BJ (cell line): ENCODE results near the gene CGB2. TPM values are rescaled to one million over a fixed set of nuclear protein-coding genes. Genes with fewer than 3 reads are reported as not detected.

Experiments used
- CTCF ChIA-PET: fragments of 350-600 bp; formaldehyde crosslinking; extraction: SDS; loops from one replicate; lab custom pipeline; 2021; ENCODE audit warnings: antibody characterized with exemption, inconsistent platforms; lab: Yijun Ruan, JAX
- POLR2A ChIA-PET: fragments of 300-600 bp; sonication (Branson Sonifier 250); formaldehyde crosslinking; extraction: SDS; loops from one replicate; lab custom pipeline; 2021; ENCODE audit warnings: antibody characterized with exemption; lab: Charles Lee
- DNase-seq: peaks from one replicate; pipeline ENCODE4 v3.0.0-alpha.2; 2011; ENCODE audit warnings: low read depth
- H3K27me3 ChIP-seq: 2 replicates; pipeline ENCODE4 v1.6.0; 2011; ENCODE audit warnings: low read length; ENCODE audit not compliant: control insufficient read depth, insufficient read depth
- H3K36me3 ChIP-seq: 2 replicates; pipeline ENCODE4 v1.5.1; 2011; ENCODE audit warnings: low read length; ENCODE audit not compliant: control insufficient read depth, insufficient read depth
- H3K4me3 ChIP-seq: 2 replicates; pipeline ENCODE4 v1.5.1; 2011; ENCODE audit warnings: low read depth, mild to moderate bottlenecking, control low read depth, low read length
- CTCF ChIP-seq: IDR thresholded peaks from 2 replicates; pipeline ENCODE4 v1.5.1; 2011; ENCODE audit warnings: low read depth, mild to moderate bottlenecking, control low read depth, inconsistent platforms, low read length, moderate library complexity; ENCODE audit not compliant: insufficient read depth
- polyA plus RNA-seq: library from polyadenylated mRNA; depleted of rRNA; stranded (reverse); fragments of >200 nt; gene quantifications from 2 replicates; pipeline ENCODE4 v1.2.3, GENCODE V29; 2011

CGB2 gene
- polyA plus RNA-seq, 1 experiment = not detected

DNA sequence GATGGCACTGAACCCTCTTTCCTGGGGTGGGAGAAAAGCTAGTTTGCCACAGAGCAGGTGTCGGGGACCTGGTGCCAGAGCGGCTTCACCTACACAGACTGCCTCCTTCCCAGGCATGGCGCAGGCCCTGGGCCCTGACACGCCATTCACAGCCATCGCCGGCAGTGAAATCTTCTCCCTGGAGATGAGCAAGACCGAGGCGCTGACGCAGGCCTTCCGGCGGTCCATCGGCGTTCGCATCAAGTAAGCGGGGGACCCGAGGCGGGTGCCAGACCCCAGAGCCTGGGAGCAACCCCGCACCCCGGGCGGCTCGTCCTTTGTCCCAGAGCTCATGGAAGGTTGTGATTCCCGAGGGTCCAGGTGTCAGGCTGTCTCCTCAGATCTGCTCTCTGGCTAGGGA lies 24.8 kb upstream of the CGB2 start:
- CTCF ChIA-PET = interaction anchor here (3.7 to 3.8 kb wide), 2 partner anchors 9 to 11 kb away, joined by 14 to 15 read pairs; no protein-coding TSS in a partner anchor
- DNase-seq = no peak
- POLR2A ChIA-PET = no interaction called here
- Histone ChIP-seq H3K36me3 (peaks cover 30% of the 10 kb centered on the region), H3K27me3 (no peaks in the 10 kb centered on the region), H3K4me3 (no peak overlapping the region)
- TF ChIP-seq CTCF = no peak

- DNase-seq = no peak
- no peak for TF ChIP-seq CTCF
- CTCF ChIA-PET = interaction anchor here (0.9 to 3.8 kb wide), 6 partner anchors 8 to 136 kb away, joined by 3 to 31 read pairs (median 12); partner anchors contain the start of genes GYS1 and RUVBL2
- H3K4me3 ChIP-seq = no peak overlapping the region
- H3K27me3 ChIP-seq = no peaks in the 10 kb centered on the region
- H3K36me3 ChIP-seq = peaks cover 32% of the 10 kb centered on the region
- POLR2A ChIA-PET = no interaction called here
Observed at GRCh38 chr19:49009828-49010227, 21.9 kb upstream of the CGB2 start.

DNA sequence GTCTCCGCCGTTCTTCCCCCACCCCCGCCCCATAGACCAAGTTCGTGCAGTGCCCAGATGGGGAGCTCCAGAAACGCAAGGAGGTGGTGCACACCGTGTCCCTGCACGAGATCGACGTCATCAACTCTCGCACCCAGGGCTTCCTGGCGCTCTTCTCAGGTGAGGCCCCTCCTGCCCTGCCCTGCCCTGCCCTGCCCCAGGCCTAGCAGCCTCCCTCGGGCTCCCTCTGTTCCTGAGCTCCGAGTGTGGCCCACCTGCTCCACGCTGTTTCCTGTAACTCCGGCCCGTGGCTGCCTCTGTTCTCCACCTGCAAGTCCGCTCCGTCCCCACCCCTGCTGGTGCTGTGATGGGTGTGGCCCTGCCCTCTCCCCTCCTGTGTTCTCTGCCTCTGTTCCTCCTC lies 21.2 kb upstream of the CGB2 start:
- no peak for TF ChIP-seq CTCF
- no peak overlapping the region for H3K4me3 ChIP-seq
- no peak for DNase-seq
- ChIA-PET POLR2A (no interaction called here), CTCF (interaction anchor here (1.5 to 3.6 kb wide), 2 partner anchors 10 to 13 kb away, joined by 7 to 31 read pairs; no protein-coding TSS in a partner anchor)
- no peaks in the 10 kb centered on the region for H3K27me3 ChIP-seq
- peaks cover 28% of the 10 kb centered on the region for H3K36me3 ChIP-seq

- DNase-seq = no peak
- no peak overlapping the region for H3K4me3 ChIP-seq
- H3K36me3 ChIP-seq = peaks cover 26% of the 10 kb centered on the region
- H3K27me3 ChIP-seq = no peaks in the 10 kb centered on the region
- CTCF ChIA-PET = interaction anchor here (1.5 to 3.6 kb wide), 3 partner anchors 11 to 13 kb away, joined by 7 to 31 read pairs (median 24); no protein-coding TSS in a partner anchor
- POLR2A ChIA-PET = no interaction called here
- no peak for TF ChIP-seq CTCF
Observed at GRCh38 chr19:49011194-49011593, 20.5 kb upstream of the CGB2 start.

DNA sequence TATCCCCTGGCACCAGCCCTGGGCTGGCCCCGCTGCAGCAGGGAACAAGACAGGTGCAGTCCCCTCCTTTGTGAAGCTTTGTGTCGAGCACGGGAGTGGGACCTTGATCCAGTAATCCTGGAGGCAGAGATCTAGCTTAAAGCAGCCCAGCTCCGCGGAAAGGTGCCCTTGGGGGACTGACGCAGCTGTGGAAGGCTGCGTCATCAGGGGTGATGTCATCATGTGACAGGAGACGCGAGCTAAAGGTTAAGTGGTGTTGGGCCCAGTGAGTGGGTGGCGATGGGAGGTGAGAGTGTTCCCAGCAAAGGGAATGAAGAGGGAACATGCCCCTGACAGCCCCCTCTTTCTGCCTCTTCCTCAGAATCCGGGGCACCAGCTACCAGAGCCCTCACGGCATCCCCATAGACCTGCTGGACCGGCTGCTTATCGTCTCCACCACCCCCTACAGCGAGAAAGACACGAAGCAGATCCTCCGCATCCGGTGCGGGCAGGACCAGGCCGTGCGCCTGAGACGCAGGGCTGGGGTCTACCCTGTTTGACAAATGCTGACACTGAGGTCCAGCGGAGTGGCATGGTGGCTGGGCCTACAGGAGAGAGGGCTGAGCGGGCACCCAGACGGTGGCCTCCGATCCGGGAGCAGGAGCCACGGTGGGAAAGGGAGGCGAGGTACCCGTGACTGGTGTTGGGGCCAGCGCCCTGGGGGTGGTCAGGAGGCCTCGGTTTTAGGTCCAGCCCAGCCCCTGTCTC lies 17.4 kb upstream of the CGB2 start:
- H3K36me3 ChIP-seq = peaks cover 17% of the 10 kb centered on the region
- CTCF ChIA-PET = interaction anchor here (3.3 kb wide), 1 partner anchor 14 kb away, joined by 24 read pairs; no protein-coding TSS in a partner anchor
- no peaks in the 10 kb centered on the region for H3K27me3 ChIP-seq
- no peak overlapping the region for H3K4me3 ChIP-seq
- POLR2A ChIA-PET = no interaction called here
- TF ChIP-seq CTCF = no peak
- DNase-seq = no peak
